Measurements from ENCODE around the gene EPB41L2.
"Not testable (repeated sequence)": the region's sequence is repeated elsewhere in the genome, so short reads cannot be mapped to it uniquely, and the experiment has no call there.

EPB41L2 gene

DNA sequence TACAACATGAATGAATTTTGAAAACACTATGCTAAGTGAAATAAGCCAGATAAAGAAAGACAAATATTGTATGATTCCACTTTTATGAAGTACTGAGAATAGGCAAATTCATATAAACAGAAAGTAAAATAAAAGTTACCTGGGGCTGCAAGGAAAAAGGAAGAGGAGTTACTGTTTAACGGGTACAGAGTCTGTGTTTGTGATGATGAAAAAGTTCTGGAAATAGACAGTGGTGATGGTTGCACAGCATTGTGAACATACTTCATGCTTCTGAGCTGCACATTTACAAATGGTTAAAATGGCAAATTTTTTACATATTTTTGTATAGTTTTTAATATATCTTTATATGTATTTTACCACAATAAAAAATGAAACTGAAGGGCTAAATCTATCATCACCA, 29.4 kb downstream of the EPB41L2 start:
- H3K27ac Mint-ChIP-seq: no peak overlapping the region
- peaks cover 6% of the 10 kb centered on the region for H3K36me3 Mint-ChIP-seq
- ATAC-seq: no peak
- no peak overlapping the region for H3K4me3 Mint-ChIP-seq
- H3K27me3 Mint-ChIP-seq: no peaks in the 10 kb centered on the region
- peaks cover 22% of the 10 kb centered on the region for H3K4me1 Mint-ChIP-seq
- H3K9me3 Mint-ChIP-seq: no peaks in the 10 kb centered on the region

DNA sequence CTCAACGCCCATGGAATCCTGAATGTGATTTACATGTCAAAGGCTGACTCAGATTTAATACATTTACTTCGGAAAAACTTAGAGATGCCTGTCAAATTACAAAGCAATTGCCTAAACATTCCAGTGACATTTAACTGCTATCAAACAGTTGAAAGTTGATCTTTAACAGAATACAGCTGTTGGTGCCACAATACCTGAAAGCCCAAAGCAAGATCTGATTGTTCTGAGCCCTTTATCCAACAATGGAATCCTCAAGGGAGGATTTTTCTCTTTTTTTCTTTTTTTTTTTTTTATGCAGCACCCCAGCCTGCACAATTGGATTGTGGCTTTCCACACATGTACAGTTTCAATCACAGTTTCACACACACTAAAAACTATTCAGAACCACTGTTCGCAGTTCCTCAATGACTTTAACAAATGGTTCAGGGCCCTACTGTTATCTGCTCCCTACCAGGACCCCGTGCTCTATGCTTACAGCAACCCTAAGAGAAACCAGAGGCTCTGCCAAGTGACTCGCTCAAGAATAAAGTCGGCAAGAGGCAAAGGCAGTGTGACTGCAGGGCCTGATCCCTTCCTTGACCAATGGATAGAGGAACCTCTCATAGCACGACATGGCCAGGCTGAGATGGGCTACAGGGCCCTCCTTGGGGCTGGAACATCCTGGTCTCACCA, 33.3 kb downstream of the EPB41L2 start:
- H3K9me3 Mint-ChIP-seq: no peaks in the 10 kb centered on the region
- no peak overlapping the region for H3K27ac Mint-ChIP-seq
- H3K36me3 Mint-ChIP-seq: no peaks in the 10 kb centered on the region
- no peaks in the 10 kb centered on the region for H3K27me3 Mint-ChIP-seq
- H3K4me1 Mint-ChIP-seq: peaks cover 34% of the 10 kb centered on the region
- ATAC-seq: peak; percentile 78
- H3K4me3 Mint-ChIP-seq: no peak overlapping the region

DNA sequence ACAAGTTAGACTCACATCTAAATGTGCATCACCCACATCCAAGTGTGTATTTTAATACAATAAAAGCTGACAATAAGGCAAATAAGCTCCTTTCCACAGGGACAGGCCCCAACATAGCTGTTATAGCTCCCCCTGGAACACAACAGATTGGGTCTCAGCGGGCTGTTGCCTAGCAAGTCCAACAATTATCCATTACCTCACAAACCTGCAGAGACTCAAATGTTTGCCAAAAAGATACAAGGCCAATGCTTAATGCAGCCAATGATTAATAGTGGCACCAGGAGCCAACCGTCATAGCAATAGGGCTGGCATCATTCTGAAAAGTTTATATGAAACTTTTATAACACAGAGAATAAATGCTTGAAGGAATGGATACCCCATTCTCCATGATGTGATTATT, 35.7 kb downstream of the EPB41L2 start:
- Mint-ChIP-seq H3K36me3 (no peaks in the 10 kb centered on the region), H3K4me3 (no peak overlapping the region), H3K27me3 (no peaks in the 10 kb centered on the region), H3K4me1 (peaks cover 31% of the 10 kb centered on the region), H3K9me3 (no peaks in the 10 kb centered on the region), H3K27ac (no peak overlapping the region)
- no peak for ATAC-seq

DNA sequence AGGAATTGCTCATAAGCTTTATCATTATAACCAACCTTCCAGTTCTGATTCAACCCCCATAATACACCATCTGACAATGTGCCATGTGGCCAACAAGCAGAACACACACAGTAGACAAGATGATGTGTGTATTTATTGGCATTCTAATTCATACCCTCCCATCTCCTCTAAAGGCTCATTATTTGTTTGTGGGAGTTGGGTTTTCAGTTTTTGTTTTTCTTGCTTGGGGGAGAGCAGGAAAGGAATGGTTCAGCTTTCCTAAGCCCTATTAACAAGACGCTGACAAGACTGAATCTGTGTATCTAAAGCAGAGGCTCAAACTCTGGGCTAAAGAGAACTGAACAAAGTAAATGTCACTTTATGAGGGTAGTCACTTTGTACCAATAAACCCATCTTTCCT, 36.8 kb downstream of the EPB41L2 start:
- no peaks in the 10 kb centered on the region for H3K9me3 Mint-ChIP-seq
- no peak for ATAC-seq
- no peak overlapping the region for H3K4me3 Mint-ChIP-seq
- H3K27me3 Mint-ChIP-seq: no peaks in the 10 kb centered on the region
- no peaks in the 10 kb centered on the region for H3K36me3 Mint-ChIP-seq
- peaks cover 31% of the 10 kb centered on the region for H3K4me1 Mint-ChIP-seq
- no peak overlapping the region for H3K27ac Mint-ChIP-seq

DNA sequence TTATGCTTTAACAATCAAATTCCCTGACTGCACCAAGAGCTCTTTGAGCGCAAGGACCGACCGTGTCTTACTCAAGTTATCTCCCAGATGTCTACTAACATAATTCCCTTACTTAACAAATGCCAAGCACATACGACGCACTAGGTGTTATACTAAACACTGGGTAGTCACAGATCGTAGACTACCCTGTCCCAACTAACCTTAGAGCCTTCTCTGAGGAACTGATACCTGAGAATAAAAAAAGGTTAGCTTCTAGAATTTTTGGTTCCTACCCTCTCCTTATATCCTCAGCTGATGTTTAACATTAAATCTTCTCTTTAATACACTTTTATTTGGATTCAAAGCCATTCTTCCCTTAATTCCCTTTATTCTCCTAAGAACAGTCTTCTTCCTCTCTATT, 38.5 kb downstream of the EPB41L2 start:
- peak; percentile 67 for ATAC-seq
- H3K27me3 Mint-ChIP-seq: no peaks in the 10 kb centered on the region
- H3K4me1 Mint-ChIP-seq: peaks cover 24% of the 10 kb centered on the region
- no peaks in the 10 kb centered on the region for H3K36me3 Mint-ChIP-seq
- H3K4me3 Mint-ChIP-seq: no peak overlapping the region
- no peak overlapping the region for H3K27ac Mint-ChIP-seq
- H3K9me3 Mint-ChIP-seq: no peaks in the 10 kb centered on the region

DNA sequence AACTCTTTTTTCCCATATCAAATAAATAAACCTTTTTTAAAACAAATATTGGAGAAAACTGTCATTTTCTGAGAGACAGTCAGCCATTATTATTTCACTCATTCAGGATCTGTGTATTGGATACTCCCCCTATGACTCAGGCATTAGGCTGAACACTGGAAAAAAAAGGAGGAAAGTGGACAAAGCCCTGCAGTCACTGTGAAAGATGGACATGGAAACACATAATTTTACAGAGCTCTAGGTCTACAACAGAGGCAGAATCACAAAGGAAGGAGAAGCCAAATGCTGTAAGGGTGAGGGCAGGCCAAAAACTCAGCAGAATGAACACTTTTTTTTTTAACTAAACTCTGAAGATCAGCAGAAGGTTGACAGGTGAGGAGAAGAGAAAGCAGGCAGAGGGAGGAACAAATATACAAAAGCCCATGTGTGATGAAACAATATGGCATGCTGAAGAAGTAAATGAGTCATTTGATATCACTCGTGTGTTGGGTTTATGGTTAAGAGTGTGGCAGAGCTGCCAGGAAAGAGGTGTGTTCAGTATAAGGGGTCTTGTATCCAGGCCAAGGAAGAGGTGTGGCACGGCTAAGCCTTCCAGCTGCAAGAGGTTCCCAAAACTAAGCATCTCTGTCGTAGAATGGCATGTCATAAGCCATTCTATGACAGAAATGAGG, 39.1 kb downstream of the EPB41L2 start:
- Mint-ChIP-seq H3K27ac (no peak overlapping the region), H3K27me3 (no peaks in the 10 kb centered on the region), H3K4me3 (no peak overlapping the region), H3K36me3 (no peaks in the 10 kb centered on the region), H3K9me3 (no peaks in the 10 kb centered on the region), H3K4me1 (peaks cover 23% of the 10 kb centered on the region)
- ATAC-seq: no peak

DNA sequence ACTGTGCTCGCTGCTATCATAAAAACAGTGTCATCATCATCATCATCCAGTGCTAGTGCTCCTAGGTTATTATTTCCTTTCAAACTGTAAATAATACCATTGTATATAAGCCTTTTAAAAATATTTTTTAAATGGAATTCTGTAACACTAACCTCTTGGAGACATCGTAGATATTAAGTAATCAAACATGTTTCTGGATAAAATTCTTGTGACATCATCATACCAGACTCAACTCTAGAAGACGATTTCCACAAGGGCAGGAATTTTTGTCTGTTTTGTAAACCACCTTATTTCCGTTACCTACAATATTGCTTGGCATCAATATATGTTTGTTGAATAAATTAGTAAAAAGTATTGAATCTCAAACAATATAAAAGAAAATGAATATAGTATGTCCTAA, 40.4 kb downstream of the EPB41L2 start:
- no peak for ATAC-seq
- H3K36me3 Mint-ChIP-seq: no peaks in the 10 kb centered on the region
- no peak overlapping the region for H3K4me3 Mint-ChIP-seq
- no peaks in the 10 kb centered on the region for H3K27me3 Mint-ChIP-seq
- no peaks in the 10 kb centered on the region for H3K9me3 Mint-ChIP-seq
- H3K27ac Mint-ChIP-seq: no peak overlapping the region
- H3K4me1 Mint-ChIP-seq: peaks cover 23% of the 10 kb centered on the region

DNA sequence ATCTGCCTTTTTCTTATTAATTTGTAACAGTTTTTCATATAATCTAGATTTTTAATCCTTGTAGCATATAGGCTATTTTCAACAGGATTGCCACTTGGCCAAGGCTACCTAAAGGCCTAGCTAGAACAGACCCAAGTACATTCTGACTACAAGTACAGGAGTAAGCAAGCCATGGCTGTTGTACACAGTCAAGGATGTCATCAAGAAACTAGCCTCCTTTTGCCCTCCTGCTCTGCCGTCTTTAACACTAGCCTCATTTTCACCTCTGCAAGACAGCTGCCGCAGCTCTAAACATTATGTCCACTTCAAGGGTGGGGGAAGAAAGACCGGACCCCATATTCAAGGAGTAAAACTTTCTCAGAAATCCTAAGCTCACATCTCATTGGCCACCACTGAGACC, 45.1 kb downstream of the EPB41L2 start:
- no peak for ATAC-seq
- Mint-ChIP-seq H3K9me3 (no peaks in the 10 kb centered on the region), H3K4me3 (no peak overlapping the region), H3K27me3 (no peaks in the 10 kb centered on the region), H3K36me3 (no peaks in the 10 kb centered on the region), H3K4me1 (peaks cover 5% of the 10 kb centered on the region), H3K27ac (no peak overlapping the region)

DNA sequence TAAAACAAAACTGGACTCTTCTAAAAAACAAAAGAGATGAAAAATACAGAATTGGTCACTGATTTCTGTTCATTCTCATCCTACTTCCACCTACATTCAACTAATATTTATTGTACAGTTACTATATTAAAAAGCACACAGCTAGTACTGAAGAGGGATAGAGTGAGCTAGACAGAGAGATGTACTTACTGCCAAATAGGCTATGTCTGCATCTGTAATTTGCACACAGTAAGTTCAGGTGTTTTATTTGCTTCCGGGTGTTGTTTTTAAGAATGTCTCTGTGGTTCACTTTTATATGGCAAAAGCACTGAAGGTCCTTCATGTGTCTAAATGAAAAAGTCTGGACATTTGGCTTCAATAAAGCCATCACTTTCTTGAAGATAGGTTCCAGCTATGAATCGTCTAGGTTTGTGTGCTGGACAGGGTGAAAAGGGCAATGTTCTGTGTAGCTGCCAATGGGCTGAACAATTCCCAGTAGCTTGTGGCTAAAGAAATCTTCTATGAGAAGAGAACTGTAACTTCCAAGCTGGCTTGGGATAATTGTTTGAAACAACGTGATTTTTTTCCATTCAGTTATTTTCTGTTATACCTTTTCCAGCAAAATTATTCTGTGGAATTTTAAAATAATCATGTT, 47.3 kb downstream of the EPB41L2 start:
- Mint-ChIP-seq H3K27ac (no peak overlapping the region), H3K4me3 (no peak overlapping the region), H3K9me3 (no peaks in the 10 kb centered on the region), H3K4me1 (peaks cover 5% of the 10 kb centered on the region), H3K36me3 (peaks cover 3% of the 10 kb centered on the region), H3K27me3 (no peaks in the 10 kb centered on the region)
- no peak for ATAC-seq

DNA sequence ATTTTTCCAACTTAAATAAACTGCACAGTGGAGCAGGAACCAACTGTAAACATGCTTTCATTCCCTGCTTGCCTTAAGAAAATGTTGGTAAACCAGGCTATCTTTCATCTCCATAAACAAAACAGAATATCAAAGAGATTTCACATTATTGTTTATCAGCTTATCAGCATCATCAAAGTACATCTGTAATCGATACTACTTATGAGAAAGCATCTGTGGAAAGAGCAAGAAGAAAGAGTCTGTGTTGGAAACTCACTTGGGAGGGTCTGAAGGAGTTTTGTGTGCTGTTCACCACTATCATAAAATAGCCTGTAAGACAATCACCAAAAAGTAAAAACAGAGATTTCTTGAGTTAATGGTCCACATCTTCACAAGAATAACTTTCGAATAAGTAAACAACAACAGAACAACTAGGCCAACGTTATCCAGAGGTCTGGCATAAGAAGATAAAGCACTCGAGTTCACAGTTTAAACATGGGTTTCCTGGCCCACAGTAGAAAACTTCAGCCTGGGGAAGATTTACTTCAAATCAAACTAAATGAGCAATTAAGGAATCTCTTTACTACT, 47.9 kb downstream of the EPB41L2 start:
- no peak overlapping the region for H3K27ac Mint-ChIP-seq

DNA sequence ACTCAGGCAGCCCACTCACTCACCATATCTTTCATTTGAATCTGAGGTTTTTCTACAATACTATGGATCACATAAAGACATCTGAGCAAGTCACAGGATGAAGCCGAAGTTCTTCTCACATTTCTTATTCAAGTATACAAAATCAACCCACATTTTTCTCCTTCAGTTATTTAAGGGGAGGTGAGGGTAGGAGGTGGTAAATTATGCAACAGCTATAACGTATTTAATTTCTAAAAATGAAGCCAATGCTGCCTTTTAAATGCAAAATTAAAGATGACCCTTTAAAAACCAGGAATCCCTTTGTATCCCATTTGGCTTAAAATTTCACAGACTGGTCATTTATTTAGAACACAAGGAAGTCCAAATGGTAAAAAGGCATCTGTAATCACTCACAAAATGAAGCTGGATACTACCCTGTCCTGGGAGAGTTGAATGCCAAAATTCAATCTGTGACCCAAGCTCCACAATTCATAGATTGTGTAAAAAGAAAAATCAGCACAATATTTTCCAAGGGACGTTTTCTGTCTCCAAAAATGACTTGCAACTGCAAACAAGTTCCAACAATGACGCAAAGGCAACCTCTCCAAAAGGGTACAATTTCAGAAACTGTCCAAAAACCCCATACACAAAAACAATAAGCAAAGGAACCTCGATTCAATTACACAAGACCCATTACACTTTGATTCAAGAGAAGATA, 48.8 kb downstream of the EPB41L2 start:
- H3K9me3 Mint-ChIP-seq: peaks cover 2% of the 10 kb centered on the region
- no peak overlapping the region for H3K4me3 Mint-ChIP-seq
- no peak for ATAC-seq
- H3K27ac Mint-ChIP-seq: peak overlapping the region; percentile 40
- no peaks in the 10 kb centered on the region for H3K27me3 Mint-ChIP-seq
- H3K4me1 Mint-ChIP-seq: peaks cover 5% of the 10 kb centered on the region
- peaks cover 14% of the 10 kb centered on the region for H3K36me3 Mint-ChIP-seq

More for the DNA sequence above, 47.9 kb downstream of the EPB41L2 start:
- H3K36me3 Mint-ChIP-seq: peaks cover 6% of the 10 kb centered on the region
- no peaks in the 10 kb centered on the region for H3K9me3 Mint-ChIP-seq
- peaks cover 5% of the 10 kb centered on the region for H3K4me1 Mint-ChIP-seq
- ATAC-seq: no peak
- H3K27me3 Mint-ChIP-seq: no peaks in the 10 kb centered on the region
- H3K4me3 Mint-ChIP-seq: no peak overlapping the region

DNA sequence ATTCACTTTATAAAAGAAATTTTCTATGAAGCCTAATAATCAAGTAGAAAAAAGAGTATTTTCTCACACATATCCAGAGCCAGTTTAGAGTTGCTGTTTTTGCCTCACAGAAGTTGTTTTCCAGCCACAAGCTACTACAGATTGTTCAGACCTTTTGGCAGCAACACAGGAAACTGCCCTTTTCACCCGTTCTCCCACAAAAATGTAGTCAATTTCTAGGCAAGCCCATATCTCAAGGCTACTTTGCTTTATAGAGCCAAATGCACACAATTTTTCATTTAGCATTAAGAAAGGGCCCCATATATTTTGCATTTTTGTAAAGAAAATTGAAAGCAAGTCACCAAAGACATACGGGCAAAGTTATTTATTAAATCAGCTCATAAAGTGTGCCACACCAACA, 49.5 kb downstream of the EPB41L2 start:
- H3K4me1 Mint-ChIP-seq: peaks cover 5% of the 10 kb centered on the region
- H3K27me3 Mint-ChIP-seq: no peaks in the 10 kb centered on the region
- H3K36me3 Mint-ChIP-seq: peaks cover 21% of the 10 kb centered on the region
- ATAC-seq: no peak
- H3K4me3 Mint-ChIP-seq: no peak overlapping the region
- H3K27ac Mint-ChIP-seq: no peak overlapping the region
- peaks cover 5% of the 10 kb centered on the region for H3K9me3 Mint-ChIP-seq

DNA sequence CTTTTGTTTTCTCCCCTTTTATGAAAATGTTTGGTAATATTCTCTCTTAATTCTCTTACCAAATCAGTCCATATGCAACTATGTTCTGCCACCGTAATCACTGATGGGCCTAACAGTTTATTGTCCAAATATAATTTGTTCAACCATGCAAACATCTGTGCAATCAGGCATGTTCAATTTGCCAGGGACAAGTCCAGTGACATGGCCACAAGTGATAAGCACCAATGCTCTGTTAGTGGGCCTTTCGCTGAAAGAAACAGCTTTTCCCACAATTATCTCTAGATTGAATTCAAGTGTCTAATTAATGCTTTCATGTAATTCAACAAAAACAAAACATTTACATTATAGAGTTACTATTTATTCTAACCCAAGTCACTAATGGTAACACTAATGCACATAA, 53.3 kb downstream of the EPB41L2 start:
- H3K36me3 Mint-ChIP-seq: peaks cover 40% of the 10 kb centered on the region
- H3K4me1 Mint-ChIP-seq: peaks cover 18% of the 10 kb centered on the region
- H3K9me3 Mint-ChIP-seq: peaks cover 17% of the 10 kb centered on the region
- H3K4me3 Mint-ChIP-seq: no peak overlapping the region
- no peaks in the 10 kb centered on the region for H3K27me3 Mint-ChIP-seq
- no peak for ATAC-seq
- no peak overlapping the region for H3K27ac Mint-ChIP-seq

DNA sequence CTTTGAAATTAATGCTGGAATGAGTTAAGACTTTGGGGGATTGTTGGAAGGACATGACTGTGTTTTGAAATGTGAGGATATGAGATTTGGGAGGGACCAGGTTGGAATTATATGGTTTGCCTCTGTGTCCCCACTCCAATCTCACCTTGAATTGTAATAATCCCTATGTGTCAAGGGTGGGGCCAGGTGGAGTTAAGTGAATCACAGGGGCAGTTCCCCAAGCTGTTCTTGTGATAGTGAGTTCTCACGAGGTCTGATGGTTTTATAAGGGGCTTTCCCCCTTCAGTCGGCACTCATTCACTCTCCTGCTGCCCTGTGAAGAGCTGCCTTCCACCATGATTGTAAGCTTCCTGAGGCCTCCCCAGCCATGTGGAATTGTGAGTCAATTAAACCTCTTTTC, 54.1 kb downstream of the EPB41L2 start:
- not testable (repeated sequence) for ATAC-seq, H3K27me3 Mint-ChIP-seq, H3K4me3 Mint-ChIP-seq, H3K27ac Mint-ChIP-seq
- Mint-ChIP-seq H3K36me3 (peaks cover 40% of the 10 kb centered on the region), H3K9me3 (peaks cover 17% of the 10 kb centered on the region), H3K4me1 (peaks cover 20% of the 10 kb centered on the region)

DNA sequence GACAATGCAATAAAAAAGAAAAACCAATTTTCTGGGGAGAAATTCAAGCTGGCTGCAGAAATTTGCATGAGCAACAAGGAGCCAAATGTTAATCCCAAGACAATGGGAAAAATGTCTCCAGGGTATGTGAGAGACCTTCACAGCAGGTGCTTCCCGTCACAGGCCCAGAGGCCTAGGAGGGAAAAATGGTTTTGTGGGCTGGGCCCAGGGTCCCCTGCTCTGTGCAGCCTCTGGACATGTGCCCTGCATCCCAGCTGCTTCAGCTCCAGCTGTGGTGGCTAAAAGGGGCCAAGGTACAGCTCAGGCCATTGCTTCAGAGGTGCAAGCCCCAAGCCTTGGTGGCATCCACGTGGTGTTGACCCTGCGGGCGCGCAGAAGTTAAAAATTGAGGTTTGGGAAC, 55.1 kb downstream of the EPB41L2 start:
- not testable (repeated sequence) for H3K27me3 Mint-ChIP-seq, H3K27ac Mint-ChIP-seq, ATAC-seq, H3K4me3 Mint-ChIP-seq
- Mint-ChIP-seq H3K36me3 (peaks cover 40% of the 10 kb centered on the region), H3K9me3 (peaks cover 17% of the 10 kb centered on the region), H3K4me1 (peaks cover 20% of the 10 kb centered on the region)

All from stimulated activated memory B cell treated with anti-CD40 and anti-IgM and Interleukin-4, amounts not matched to agents 10 μg/mL and 1 μg/mL and 100 μg/mL, for 72 hours (primary cell).